Dermis microvascular lymphatic vessel endothelial cell (primary cell): ENCODE measurements around the gene ERICH6. TPM values are rescaled to one million over a fixed set of nuclear protein-coding genes. Genes with fewer than 3 reads are reported as not detected.
A peak's percentile ranks its signal among the peaks of the same experiment; 100 is the strongest.

Source experiments
- DNase-seq, 2 donors: peaks; one replicate each; pipeline versions ENCODE4 v3.0.0 to v3.0.0-alpha.2; 2010; ENCODE audit warnings: low read depth in 2 of 2
- total RNA-seq: library from RNA; depleted of rRNA; stranded (reverse); fragments of >200 nt; gene quantifications from 2 replicates; pipeline ENCODE4 v1.2.1, GENCODE V29; 2014

Gene ERICH6
- total RNA-seq, 1 donor from 2014 or later, result under 0.01 TPM

- no peak for DNase-seq
Observed at GRCh38 chr3:150682279-150682678, 21.4 kb downstream of the ERICH6 start.

GRCh38 chr3:150681057-150681456 lies 22.7 kb downstream of the ERICH6 start:
- no peak for DNase-seq

GRCh38 chr3:150680562-150680961 lies 23.2 kb downstream of the ERICH6 start:
- DNase-seq, result no peak

GRCh38 chr3:150675587-150675986 lies 28.1 kb downstream of the ERICH6 start:
- DNase-seq, result no peak

- DNase-seq, result no peak
Observed at GRCh38 chr3:150673966-150674365, 29.8 kb downstream of the ERICH6 start.

GRCh38 chr3:150666167-150666566 lies 37.6 kb downstream of the ERICH6 start:
- no peak for DNase-seq

GRCh38 chr3:150663461-150663860 lies 40.3 kb downstream of the ERICH6 start:
- no peak for DNase-seq

GRCh38 chr3:150662410-150663200 lies 41.1 kb downstream of the ERICH6 start:
- DNase-seq, result no peak

GRCh38 chr3:150656316-150656715 lies 47.4 kb downstream of the ERICH6 start:
- no peak for DNase-seq

GRCh38 chr3:150653110-150653561 lies 50.6 kb downstream of the ERICH6 start:
- no peak for DNase-seq

GRCh38 chr3:150640256-150640655 lies 63.5 kb downstream of the ERICH6 start:
- DNase-seq, result no peak

- peak in 1 of 2 donors; percentile 14 for DNase-seq
Observed at GRCh38 chr3:150639262-150639661, 64.5 kb downstream of the ERICH6 start.

GRCh38 chr3:150636258-150636657 lies 67.5 kb downstream of the ERICH6 start:
- no peak for DNase-seq

- peak in 1 of 2 donors; percentile 25 for DNase-seq
Observed at GRCh38 chr3:150635526-150635925, 68.2 kb downstream of the ERICH6 start.

- DNase-seq, result no peak
Observed at GRCh38 chr3:150635076-150635475, 68.6 kb downstream of the ERICH6 start.

- DNase-seq, result no peak
Observed at GRCh38 chr3:150631515-150632221, 72.1 kb downstream of the ERICH6 start.

GRCh38 chr3:150627557-150627956 lies 76.2 kb downstream of the ERICH6 start:
- DNase-seq, result no peak

- no peak for DNase-seq
Observed at GRCh38 chr3:150626148-150626930, 77.4 kb downstream of the ERICH6 start.

- DNase-seq, result no peak
Observed at GRCh38 chr3:150623945-150624344, 79.8 kb downstream of the ERICH6 start.

GRCh38 chr3:150622955-150623354 lies 80.8 kb downstream of the ERICH6 start:
- DNase-seq, result peak in 1 of 2 donors; percentile 29

- no peak for DNase-seq
Observed at GRCh38 chr3:150620002-150620689, 83.6 kb downstream of the ERICH6 start.
